Stimulated activated CD8-positive, alpha-beta memory T cell treated with anti-CD3 and anti-CD28 coated beads, Interleukin-4, amount 100 ng/mL, for 48 hours (primary cell): Measurements from ENCODE around the gene CHERP.
"Not testable (repeated sequence)": the region's sequence is repeated elsewhere in the genome, so short reads cannot be mapped to it uniquely, and the experiment has no call there.

Experiments
- DNase-seq: peaks from one replicate; pipeline ENCODE4 v3.0.0-alpha.2; 2020

Gene CHERP

GRCh38 chr19:16575861-16576689, 33.8 kb upstream of the CHERP start:
- DNase-seq: no peak

GRCh38 chr19:16575282-16575681, 33.0 kb upstream of the CHERP start:
- no peak for DNase-seq

- DNase-seq: no peak
Measured at GRCh38 chr19:16573925-16574324, 31.7 kb upstream of the CHERP start.

GRCh38 chr19:16573296-16573695, 31.1 kb upstream of the CHERP start:
- DNase-seq: no peak

GRCh38 chr19:16572332-16573211, 30.3 kb upstream of the CHERP start, which contains the start of gene SLC35E1:
TSS of gene SLC35E1 (minus strand) at chr19:16572415. CDS start at chr19:16572364, 51 bp downstream.
- peak; percentile 93 for DNase-seq

- DNase-seq: peak; percentile 58
Measured at GRCh38 chr19:16571822-16572331, 29.6 kb upstream of the CHERP start.

- no peak for DNase-seq
Measured at GRCh38 chr19:16571283-16571682, 29.0 kb upstream of the CHERP start.

- DNase-seq: no peak
Measured at GRCh38 chr19:16569609-16570320, 27.5 kb upstream of the CHERP start.

- no peak for DNase-seq
Measured at GRCh38 chr19:16566702-16567101, 24.5 kb upstream of the CHERP start.

- peak; percentile 71 for DNase-seq
Measured at GRCh38 chr19:16566161-16566560, 23.9 kb upstream of the CHERP start.

GRCh38 chr19:16564842-16565241, 22.6 kb upstream of the CHERP start:
- DNase-seq: no peak

- DNase-seq: no peak
Measured at GRCh38 chr19:16562608-16563025, 20.4 kb upstream of the CHERP start.

GRCh38 chr19:16561382-16561781, 19.1 kb upstream of the CHERP start:
- no peak for DNase-seq

GRCh38 chr19:16559780-16560276, 17.6 kb upstream of the CHERP start:
- DNase-seq: no peak

GRCh38 chr19:16554776-16555175, 12.5 kb upstream of the CHERP start:
- no peak for DNase-seq

- DNase-seq: not testable (repeated sequence)
Measured at GRCh38 chr19:16551902-16552301, 9.7 kb upstream of the CHERP start.

GRCh38 chr19:16548956-16549355, 6.7 kb upstream of the CHERP start:
- DNase-seq: no peak

GRCh38 chr19:16544473-16545231, 2.4 kb upstream of the CHERP start:
- DNase-seq: no peak

GRCh38 chr19:16543734-16544133, 1.5 kb upstream of the CHERP start:
- DNase-seq: not testable (repeated sequence)

- DNase-seq: peak; percentile 39
Measured at GRCh38 chr19:16542910-16543472, 754 bp upstream of the CHERP start.

- DNase-seq: no peak
Measured at GRCh38 chr19:16541526-16542044, 652 bp downstream of the CHERP start.
